ENCODE measurements around the gene PIAS4. TPM values are rescaled to one million over a fixed set of nuclear protein-coding genes. Genes with fewer than 3 reads are reported as not detected.

PIAS4 gene
- total RNA-seq, 1 donor from 2014 or later: 28.8 TPM

- no peaks in the 10 kb centered on the region for H3K27me3 Mint-ChIP-seq (ENCODE audit: unreplicated experiment)
- no peak overlapping the region for H3K4me3 Mint-ChIP-seq (ENCODE audit: unreplicated experiment)
- H3K9me3 Mint-ChIP-seq (ENCODE audit: unreplicated experiment): no peaks in the 10 kb centered on the region
- peaks cover 26% of the 10 kb centered on the region for H3K4me1 Mint-ChIP-seq (ENCODE audit: unreplicated experiment)
- peaks cover 5% of the 10 kb centered on the region for H3K36me3 Mint-ChIP-seq (ENCODE audit: unreplicated experiment)
- no peak for TF ChIP-seq CTCF (IDR thresholded peaks at IDR 0.05)
- DNase-seq (ENCODE audit: extremely low spot score, unreplicated experiment): no peak
- H3K27ac Mint-ChIP-seq (ENCODE audit: unreplicated experiment): no peak overlapping the region
Measured at GRCh38 chr19:4012975-4013634, 5.6 kb downstream of the PIAS4 start.

- TF ChIP-seq CTCF (IDR thresholded peaks at IDR 0.05): no peak
- H3K4me3 Mint-ChIP-seq (ENCODE audit: unreplicated experiment): no peak overlapping the region
- no peak for DNase-seq (ENCODE audit: extremely low spot score, unreplicated experiment)
- H3K9me3 Mint-ChIP-seq (ENCODE audit: unreplicated experiment): no peaks in the 10 kb centered on the region
- no peaks in the 10 kb centered on the region for H3K27me3 Mint-ChIP-seq (ENCODE audit: unreplicated experiment)
- H3K4me1 Mint-ChIP-seq (ENCODE audit: unreplicated experiment): peaks cover 18% of the 10 kb centered on the region
- no peak overlapping the region for H3K27ac Mint-ChIP-seq (ENCODE audit: unreplicated experiment)
- H3K36me3 Mint-ChIP-seq (ENCODE audit: unreplicated experiment): peaks cover 5% of the 10 kb centered on the region
Measured at GRCh38 chr19:4013886-4014540, 6.5 kb downstream of the PIAS4 start.

- TF ChIP-seq CTCF (IDR thresholded peaks at IDR 0.05): no peak
- Mint-ChIP-seq H3K4me1 (ENCODE audit: unreplicated experiment) (peaks cover 10% of the 10 kb centered on the region), H3K36me3 (ENCODE audit: unreplicated experiment) (peaks cover 5% of the 10 kb centered on the region), H3K27me3 (ENCODE audit: unreplicated experiment) (no peaks in the 10 kb centered on the region), H3K4me3 (ENCODE audit: unreplicated experiment) (no peak overlapping the region), H3K27ac (ENCODE audit: unreplicated experiment) (no peak overlapping the region), H3K9me3 (ENCODE audit: unreplicated experiment) (no peaks in the 10 kb centered on the region)
- DNase-seq (ENCODE audit: extremely low spot score, unreplicated experiment): no peak
Measured at GRCh38 chr19:4014541-4015491, 7.3 kb downstream of the PIAS4 start.

GRCh38 chr19:4015705-4016402, 8.3 kb downstream of the PIAS4 start:
- H3K36me3 Mint-ChIP-seq (ENCODE audit: unreplicated experiment): peaks cover 5% of the 10 kb centered on the region
- no peak for DNase-seq (ENCODE audit: extremely low spot score, unreplicated experiment)
- TF ChIP-seq CTCF (IDR thresholded peaks at IDR 0.05): no peak
- H3K9me3 Mint-ChIP-seq (ENCODE audit: unreplicated experiment): no peaks in the 10 kb centered on the region
- H3K27ac Mint-ChIP-seq (ENCODE audit: unreplicated experiment): no peak overlapping the region
- no peak overlapping the region for H3K4me3 Mint-ChIP-seq (ENCODE audit: unreplicated experiment)
- no peaks in the 10 kb centered on the region for H3K27me3 Mint-ChIP-seq (ENCODE audit: unreplicated experiment)
- H3K4me1 Mint-ChIP-seq (ENCODE audit: unreplicated experiment): peaks cover 4% of the 10 kb centered on the region

All from osteocyte (in vitro differentiated cells).